Nephron progenitor cell (in vitro differentiated cells): ENCODE results near the gene CYSRT1.

ENCODE experiments used
- DNase-seq: peaks from one replicate; pipeline ENCODE4 v3.0.0; 2021
- H3K27ac Mint-ChIP-seq: 2 replicates; pipeline ENCODE4 v1.8.0; 2021; ENCODE audit warnings: mild to moderate bottlenecking, moderate library complexity, mixed read lengths
- H3K27me3 Mint-ChIP-seq: 2 replicates; pipeline ENCODE4 v1.8.0; 2021; ENCODE audit warnings: mild to moderate bottlenecking, low read depth, mixed read lengths; ENCODE audit not compliant: poor library complexity
- H3K36me3 Mint-ChIP-seq: 2 replicates; pipeline ENCODE4 v1.8.0; 2021; ENCODE audit warnings: low read depth, mixed read lengths
- H3K4me1 Mint-ChIP-seq: 2 replicates; pipeline ENCODE4 v1.8.0; 2021; ENCODE audit warnings: mixed read lengths
- H3K4me3 Mint-ChIP-seq: 2 replicates; pipeline ENCODE4 v1.8.0; 2021; ENCODE audit warnings: mild to moderate bottlenecking, moderate library complexity, mixed read lengths
- H3K9me3 Mint-ChIP-seq: 2 replicates; pipeline ENCODE4 v1.8.0; 2021; ENCODE audit warnings: mild to moderate bottlenecking, moderate library complexity, mixed read lengths
- TF ChIP-seq, protein P1 (sequence below): fragments of 200-600 bp; sonication (generic); IDR thresholded peaks from 2 replicates; pipeline ENCODE4 v1.5.0; 2021; ENCODE audit warnings: antibody characterized with exemption

Gene CYSRT1, protein sequence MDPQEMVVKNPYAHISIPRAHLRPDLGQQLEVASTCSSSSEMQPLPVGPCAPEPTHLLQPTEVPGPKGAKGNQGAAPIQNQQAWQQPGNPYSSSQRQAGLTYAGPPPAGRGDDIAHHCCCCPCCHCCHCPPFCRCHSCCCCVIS

DNA sequence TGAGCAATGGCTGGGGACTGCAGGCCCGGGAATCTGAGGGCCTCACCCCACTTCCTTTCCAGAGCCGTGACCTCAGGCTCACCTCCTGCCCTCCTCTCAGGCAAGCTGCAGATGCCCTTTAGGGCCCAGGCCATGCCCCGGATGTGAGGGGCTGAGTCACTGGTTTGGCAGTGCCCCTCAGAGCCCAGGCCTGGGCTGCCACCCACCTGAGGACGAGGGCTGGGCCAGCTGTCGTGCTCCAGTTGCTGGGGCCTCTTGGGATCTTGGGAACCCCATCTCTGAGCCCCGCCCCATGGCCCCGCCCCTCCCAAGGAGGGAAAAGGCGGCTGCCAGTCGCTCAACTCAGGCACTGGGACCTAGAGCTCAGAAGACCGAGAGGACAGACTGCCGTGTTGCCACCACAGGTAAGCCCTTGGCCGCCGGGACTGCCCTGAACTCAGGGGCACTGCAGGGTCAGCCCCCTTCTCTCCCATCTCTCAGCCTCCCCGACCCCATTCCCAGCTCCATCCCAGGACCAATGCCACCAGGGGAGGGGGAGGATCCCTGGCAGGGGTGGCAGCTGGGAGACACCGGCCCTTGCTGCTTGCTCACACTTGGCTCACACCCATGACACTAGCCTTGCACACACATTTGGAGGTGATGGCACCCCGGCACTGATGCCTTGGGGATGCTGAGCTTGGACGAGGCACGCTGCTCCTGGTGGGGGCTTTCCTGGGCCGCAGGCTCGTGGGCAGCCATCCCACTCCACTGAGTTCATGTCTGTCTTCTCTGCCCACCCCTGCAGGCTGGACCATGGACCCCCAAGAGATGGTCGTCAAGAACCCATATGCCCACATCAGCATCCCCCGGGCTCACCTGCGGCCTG is at the start of gene CYSRT1:
TSS of gene CYSRT1 (plus strand) at position 345 of the 865 bp plus-strand sequence. CDS start at position 793, 448 bp downstream.
- no peaks in the 10 kb centered on the region for H3K36me3 Mint-ChIP-seq
- no peak within 1 kb of the TSS for H3K27ac Mint-ChIP-seq
- DNase-seq = no peak
- peak within 1 kb of the TSS; percentile 75 for H3K4me3 Mint-ChIP-seq
- peaks cover 4% of the 10 kb centered on the region for H3K27me3 Mint-ChIP-seq
- TF ChIP-seq, protein P1, sequence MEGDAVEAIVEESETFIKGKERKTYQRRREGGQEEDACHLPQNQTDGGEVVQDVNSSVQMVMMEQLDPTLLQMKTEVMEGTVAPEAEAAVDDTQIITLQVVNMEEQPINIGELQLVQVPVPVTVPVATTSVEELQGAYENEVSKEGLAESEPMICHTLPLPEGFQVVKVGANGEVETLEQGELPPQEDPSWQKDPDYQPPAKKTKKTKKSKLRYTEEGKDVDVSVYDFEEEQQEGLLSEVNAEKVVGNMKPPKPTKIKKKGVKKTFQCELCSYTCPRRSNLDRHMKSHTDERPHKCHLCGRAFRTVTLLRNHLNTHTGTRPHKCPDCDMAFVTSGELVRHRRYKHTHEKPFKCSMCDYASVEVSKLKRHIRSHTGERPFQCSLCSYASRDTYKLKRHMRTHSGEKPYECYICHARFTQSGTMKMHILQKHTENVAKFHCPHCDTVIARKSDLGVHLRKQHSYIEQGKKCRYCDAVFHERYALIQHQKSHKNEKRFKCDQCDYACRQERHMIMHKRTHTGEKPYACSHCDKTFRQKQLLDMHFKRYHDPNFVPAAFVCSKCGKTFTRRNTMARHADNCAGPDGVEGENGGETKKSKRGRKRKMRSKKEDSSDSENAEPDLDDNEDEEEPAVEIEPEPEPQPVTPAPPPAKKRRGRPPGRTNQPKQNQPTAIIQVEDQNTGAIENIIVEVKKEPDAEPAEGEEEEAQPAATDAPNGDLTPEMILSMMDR = no peak
- H3K9me3 Mint-ChIP-seq = no peaks in the 10 kb centered on the region
- H3K4me1 Mint-ChIP-seq = peaks cover 14% of the 10 kb centered on the region

DNA sequence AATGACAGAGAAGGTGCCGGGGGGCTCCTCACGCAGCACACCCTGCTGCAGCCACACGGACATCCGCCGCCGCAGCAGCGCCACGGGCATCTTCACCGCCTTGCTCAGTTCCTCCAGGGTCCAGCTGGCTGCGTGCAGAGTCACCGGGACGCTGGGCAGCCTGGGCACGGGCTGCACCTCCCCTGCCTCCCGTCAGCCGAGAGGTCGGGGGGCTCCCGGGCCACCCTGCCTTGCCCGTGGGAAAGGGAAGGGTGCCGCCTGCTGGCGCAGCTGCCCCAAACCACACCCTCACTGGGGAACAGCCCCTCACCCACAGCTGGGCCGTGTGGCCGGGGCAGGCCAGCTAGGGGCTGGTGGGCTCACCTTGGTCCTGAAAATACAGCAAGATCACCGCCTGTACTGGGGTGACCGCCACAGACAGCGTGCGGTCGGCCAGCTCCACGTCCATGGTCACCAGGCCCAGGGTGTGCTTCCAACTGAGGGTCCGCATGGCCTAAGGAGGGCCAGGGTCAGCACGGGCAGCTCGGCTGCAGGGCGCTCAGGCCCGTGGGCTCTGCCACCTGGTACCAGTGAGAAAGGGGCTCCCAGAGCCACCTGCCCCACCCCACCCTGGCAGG is 49.5 kb upstream of the CYSRT1 start:
- Mint-ChIP-seq H3K9me3 (no peaks in the 10 kb centered on the region), H3K27me3 (peaks cover 63% of the 10 kb centered on the region), H3K36me3 (peaks cover 6% of the 10 kb centered on the region), H3K4me1 (no peaks in the 10 kb centered on the region), H3K27ac (no peak overlapping the region), H3K4me3 (no peak overlapping the region)
- TF ChIP-seq, protein P1 = no peak
- no peak for DNase-seq

DNA sequence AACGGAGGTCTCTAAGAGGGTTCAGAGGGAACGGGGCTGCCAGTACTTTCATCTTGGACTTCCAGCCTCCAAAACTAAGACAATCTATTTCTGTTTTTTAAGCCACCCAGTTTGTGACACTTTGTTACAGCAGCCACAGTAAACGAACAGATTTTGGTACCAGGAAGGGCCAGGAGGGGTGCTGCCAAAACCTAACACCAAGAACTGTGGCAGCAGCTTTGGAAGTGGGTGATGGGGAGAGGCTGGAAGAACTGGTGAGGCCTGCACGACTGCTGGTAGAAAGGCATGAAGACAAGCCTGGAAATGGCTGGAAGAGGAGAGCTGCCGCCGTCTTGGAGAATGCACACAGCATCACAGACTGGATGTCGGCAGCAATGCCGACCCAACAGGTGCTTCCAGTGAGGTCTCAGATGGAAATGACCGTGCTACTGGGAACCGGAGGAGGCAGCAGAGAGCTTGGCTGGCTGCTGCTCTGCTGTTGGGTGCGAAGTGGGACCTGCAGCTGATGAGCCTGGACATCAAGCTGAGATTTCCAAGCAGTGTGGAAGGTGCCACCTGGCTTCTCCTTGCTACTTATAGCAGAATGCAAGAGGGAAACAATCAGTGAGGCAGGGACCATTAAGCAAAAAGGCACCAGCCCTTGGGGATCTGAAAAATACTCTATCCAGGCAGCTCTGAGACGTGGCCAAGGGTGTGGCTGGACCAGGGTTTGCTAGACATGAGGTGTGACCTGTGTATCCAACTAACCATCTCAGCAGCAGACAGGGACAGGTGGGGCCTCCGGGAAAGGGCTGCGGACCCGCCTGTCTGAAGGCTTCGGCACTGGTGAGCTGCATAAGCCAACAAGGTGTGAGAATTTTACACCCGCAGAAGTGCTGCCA is 48.4 kb upstream of the CYSRT1 start:
- H3K27ac Mint-ChIP-seq = no peak overlapping the region
- DNase-seq = peak; percentile 40
- peaks cover 6% of the 10 kb centered on the region for H3K36me3 Mint-ChIP-seq
- TF ChIP-seq, protein P1 = peak; percentile 61
- peaks cover 52% of the 10 kb centered on the region for H3K27me3 Mint-ChIP-seq
- H3K4me1 Mint-ChIP-seq = no peaks in the 10 kb centered on the region
- H3K9me3 Mint-ChIP-seq = no peaks in the 10 kb centered on the region
- no peak overlapping the region for H3K4me3 Mint-ChIP-seq

DNA sequence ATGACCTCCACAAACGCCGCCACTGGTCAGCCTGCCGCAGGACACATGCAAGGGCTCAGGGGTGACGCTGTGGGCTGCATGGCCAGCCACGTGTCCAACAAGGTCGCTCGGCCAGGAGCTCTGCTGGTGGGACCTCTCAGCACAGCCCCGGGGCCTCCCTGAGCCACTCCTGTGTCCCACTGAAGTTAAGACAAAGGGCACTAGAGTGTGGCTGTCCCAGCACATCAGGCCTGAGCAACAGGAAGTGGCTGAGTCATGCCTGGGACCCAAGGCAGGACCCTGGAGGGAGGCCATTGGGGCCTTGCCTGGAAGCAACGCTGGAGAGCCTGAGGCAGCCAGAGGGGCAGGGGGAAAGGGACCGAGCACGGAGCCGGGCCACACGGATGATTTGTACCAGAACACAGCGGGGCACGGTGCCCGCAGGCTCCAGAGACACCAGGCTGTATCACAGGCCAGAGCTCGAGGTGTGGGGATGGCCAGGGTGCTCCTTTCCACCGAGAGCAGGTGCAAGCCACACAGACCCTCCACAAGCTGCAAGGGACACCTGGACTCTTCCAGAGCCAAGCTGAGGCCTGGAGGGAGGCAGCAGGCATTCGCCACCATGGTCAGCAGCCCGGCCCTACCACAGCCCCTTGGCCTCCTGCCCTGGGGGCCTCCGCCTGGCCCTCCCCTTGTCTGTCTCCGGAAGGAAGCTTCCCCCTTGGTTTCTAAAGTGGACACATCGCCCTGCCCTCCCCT is 46.6 kb upstream of the CYSRT1 start:
- Mint-ChIP-seq H3K9me3 (no peaks in the 10 kb centered on the region), H3K4me1 (no peaks in the 10 kb centered on the region), H3K36me3 (peaks cover 10% of the 10 kb centered on the region), H3K27me3 (peaks cover 33% of the 10 kb centered on the region), H3K27ac (no peak overlapping the region), H3K4me3 (no peak overlapping the region)
- TF ChIP-seq, protein P1 = no peak
- DNase-seq = no peak

DNA sequence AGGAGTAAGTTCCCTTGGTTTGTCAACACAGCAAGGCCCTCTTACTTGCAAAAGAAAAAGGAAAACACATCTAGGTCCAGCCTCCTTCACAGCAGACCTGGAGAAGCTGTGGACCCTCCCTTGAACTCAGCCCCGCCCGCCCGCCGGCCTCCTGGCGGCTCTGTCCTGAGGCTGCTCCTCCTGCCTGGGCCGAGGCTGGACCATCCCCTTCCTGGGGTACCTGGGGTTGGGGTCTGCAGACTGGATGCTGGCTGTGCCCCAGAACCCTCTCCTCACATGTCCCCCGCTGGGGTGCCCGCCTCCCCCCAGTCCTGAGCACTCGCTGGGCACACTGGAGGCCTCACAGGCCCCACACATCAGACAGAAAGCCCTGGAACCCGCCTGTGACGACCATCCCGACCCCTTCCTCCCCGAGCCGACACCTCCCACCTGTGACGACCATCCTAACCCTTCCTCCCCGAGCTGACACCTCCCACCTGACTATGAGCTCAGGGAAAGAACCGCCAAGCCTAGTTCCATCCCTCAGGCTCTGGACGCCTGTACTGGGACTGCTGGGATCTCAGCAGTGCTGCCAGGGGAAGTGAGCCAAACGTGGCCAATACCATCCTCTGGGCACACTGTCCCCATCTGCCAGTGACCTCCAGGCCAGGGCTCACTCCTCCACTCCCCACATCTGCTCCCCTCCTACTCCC is 45.9 kb upstream of the CYSRT1 start:
- TF ChIP-seq, protein P1 = no peak
- Mint-ChIP-seq H3K27ac (no peak overlapping the region), H3K4me3 (no peak overlapping the region), H3K36me3 (peaks cover 11% of the 10 kb centered on the region), H3K9me3 (no peaks in the 10 kb centered on the region), H3K4me1 (no peaks in the 10 kb centered on the region), H3K27me3 (peaks cover 26% of the 10 kb centered on the region)
- DNase-seq = no peak
